NT2/D1 (cell line): Measurements from ENCODE around the gene LRRK1.

Experiments used
- DNase-seq: peaks from one replicate; pipeline ENCODE4 v3.0.0-alpha.2; 2011; ENCODE audit warnings: low read depth, low spot score
- H3K27me3 ChIP-seq: 2 replicates; pipeline ENCODE4 v1.6.0; 2011; ENCODE audit warnings: mild to moderate bottlenecking; ENCODE audit not compliant: insufficient read length, insufficient read depth
- H3K36me3 ChIP-seq: 2 replicates; pipeline ENCODE4 v1.6.1; 2011; ENCODE audit warnings: mild to moderate bottlenecking, low read length, mixed read lengths; ENCODE audit not compliant: insufficient read depth, insufficient read length
- H3K4me1 ChIP-seq: 2 replicates; pipeline ENCODE4 v1.5.1; 2011; ENCODE audit not compliant: insufficient read depth, insufficient read length
- H3K4me3 ChIP-seq: 2 replicates; pipeline ENCODE4 v1.5.1; 2011; ENCODE audit warnings: low read depth; ENCODE audit not compliant: insufficient read length
- H3K9ac ChIP-seq: 2 replicates; pipeline ENCODE4 v1.6.0; 2011; ENCODE audit warnings: low read depth; ENCODE audit not compliant: insufficient read length
- H3K9me3 ChIP-seq: 2 replicates; pipeline ENCODE4 v1.5.1; 2011; ENCODE audit warnings: mild to moderate bottlenecking, low read length; ENCODE audit not compliant: insufficient read depth
- SUZ12 ChIP-seq: IDR thresholded peaks from 2 replicates; pipeline ENCODE4 v1.6.1; 2011; ENCODE audit not compliant: insufficient read length, insufficient read depth; ENCODE audit errors: extremely low read depth
- YY1 ChIP-seq: IDR thresholded peaks from 2 replicates; pipeline ENCODE4 v1.6.1; 2011; ENCODE audit not compliant: insufficient read length, insufficient read depth
- ZNF274 ChIP-seq: IDR thresholded peaks from 2 replicates; pipeline ENCODE4 v1.6.1; 2011; ENCODE audit warnings: mild to moderate bottlenecking, low read depth, low read length

Gene LRRK1

GRCh38 chr15:100930306-100930848 lies 11.2 kb downstream of the LRRK1 start:
- TF ChIP-seq SUZ12 (no peak), ZNF274 (no peak), YY1 (no peak)
- H3K27me3 ChIP-seq, result no peaks in the 10 kb centered on the region
- no peak overlapping the region for H3K4me3 ChIP-seq
- H3K36me3 ChIP-seq, result no peaks in the 10 kb centered on the region
- DNase-seq, result no peak
- no peaks in the 10 kb centered on the region for H3K9me3 ChIP-seq
- H3K9ac ChIP-seq, result no peak overlapping the region
- peaks cover 8% of the 10 kb centered on the region for H3K4me1 ChIP-seq

GRCh38 chr15:100931143-100931890 lies 12.2 kb downstream of the LRRK1 start:
- no peaks in the 10 kb centered on the region for H3K36me3 ChIP-seq
- no peaks in the 10 kb centered on the region for H3K27me3 ChIP-seq
- no peak overlapping the region for H3K9ac ChIP-seq
- peaks cover 8% of the 10 kb centered on the region; the same call in 1 of the 2 replicates for H3K9me3 ChIP-seq
- TF ChIP-seq YY1 (no peak), SUZ12 (no peak), ZNF274 (no peak)
- no peak overlapping the region for H3K4me3 ChIP-seq
- no peak for DNase-seq
- H3K4me1 ChIP-seq, result peaks cover 8% of the 10 kb centered on the region

- no peak for TF ChIP-seq YY1
- Histone ChIP-seq H3K36me3 (no peaks in the 10 kb centered on the region), H3K4me3 (no peak overlapping the region), H3K27me3 (no peaks in the 10 kb centered on the region), H3K9ac (no peak overlapping the region), H3K4me1 (peaks cover 8% of the 10 kb centered on the region), H3K9me3 (peaks cover 13% of the 10 kb centered on the region; the same call in 1 of the 2 replicates)
- no peak for DNase-seq
Observed at GRCh38 chr15:100932676-100933348, 13.7 kb downstream of the LRRK1 start.

- Histone ChIP-seq H3K36me3 (no peaks in the 10 kb centered on the region), H3K4me3 (no peak overlapping the region)
Observed at GRCh38 chr15:100934166-100934565, 15.0 kb downstream of the LRRK1 start.

GRCh38 chr15:100934726-100935125 lies 15.6 kb downstream of the LRRK1 start:
- no peaks in the 10 kb centered on the region for H3K36me3 ChIP-seq
- DNase-seq, result no peak

More at GRCh38 chr15:100934166-100934565, 15.0 kb downstream of the LRRK1 start:
- TF ChIP-seq SUZ12, result no peak
- TF ChIP-seq YY1, result no peak
- no peak for TF ChIP-seq ZNF274
- peaks cover 13% of the 10 kb centered on the region; the same call in 1 of the 2 replicates for H3K9me3 ChIP-seq
- DNase-seq, result no peak
- no peaks in the 10 kb centered on the region for H3K27me3 ChIP-seq
- no peak overlapping the region for H3K9ac ChIP-seq
- H3K4me1 ChIP-seq, result peaks cover 8% of the 10 kb centered on the region

GRCh38 chr15:100937171-100937570 lies 18.0 kb downstream of the LRRK1 start:
- no peak for DNase-seq
- no peaks in the 10 kb centered on the region for H3K36me3 ChIP-seq

More at GRCh38 chr15:100934726-100935125, 15.6 kb downstream of the LRRK1 start:
- Histone ChIP-seq H3K4me1 (peaks cover 5% of the 10 kb centered on the region), H3K9ac (no peak overlapping the region), H3K9me3 (peaks cover 13% of the 10 kb centered on the region; the same call in 1 of the 2 replicates), H3K4me3 (no peak overlapping the region), H3K27me3 (no peaks in the 10 kb centered on the region)
- TF ChIP-seq ZNF274 (no peak), SUZ12 (no peak)

GRCh38 chr15:100939791-100940190 lies 20.6 kb downstream of the LRRK1 start:
- Histone ChIP-seq H3K27me3 (no peaks in the 10 kb centered on the region), H3K4me1 (no peaks in the 10 kb centered on the region), H3K9ac (no peak overlapping the region), H3K4me3 (no peak overlapping the region), H3K36me3 (no peaks in the 10 kb centered on the region), H3K9me3 (peaks cover 19% of the 10 kb centered on the region; the same call in 1 of the 2 replicates)
- TF ChIP-seq SUZ12, result no peak
- TF ChIP-seq YY1, result no peak
- TF ChIP-seq ZNF274, result no peak
- DNase-seq, result no peak

More at GRCh38 chr15:100937171-100937570, 18.0 kb downstream of the LRRK1 start:
- Histone ChIP-seq H3K27me3 (no peaks in the 10 kb centered on the region), H3K9me3 (peaks cover 19% of the 10 kb centered on the region; the same call in 1 of the 2 replicates), H3K4me1 (no peaks in the 10 kb centered on the region), H3K4me3 (no peak overlapping the region), H3K9ac (no peak overlapping the region)
- TF ChIP-seq YY1, result no peak
- TF ChIP-seq SUZ12, result no peak
- TF ChIP-seq ZNF274, result no peak
